ENCODE results near the gene HEXIM2. TPM values are rescaled to one million over a fixed set of nuclear protein-coding genes. Genes with fewer than 3 reads are reported as not detected.

Gene HEXIM2
- polyA plus RNA-seq, 3 donors = 2.5 to 3.0 (median 2.9) TPM

- Mint-ChIP-seq H3K4me3 (no peak overlapping the region), H3K27ac (peak overlapping the region in 1 of 7 donors; percentile 32), H3K4me1 (peaks cover 20% of the 10 kb centered on the region), H3K9me3 (no peaks in the 10 kb centered on the region), H3K36me3 (no peaks in the 10 kb centered on the region), H3K27me3 (ENCODE audit: low read depth in 3 of 3) (peaks cover 7 to 16% (median 12%) of the 10 kb centered on the region in 3 donors)
- Histone ChIP-seq H2AFZ (ENCODE audit: insufficient read depth, low read depth, low read length, poor library complexity, severe bottlenecking) (no peak overlapping the region), H3K36me3 (replicated peaks in 1 of 2; ENCODE audit: control insufficient read depth in 1 of 2, insufficient read depth in 2 of 2, low read length in 2 of 2) (no peaks in the 10 kb centered on the region), H3K27ac (ENCODE audit: low read depth in 1 of 2, low read length in 2 of 2) (no peak overlapping the region), H3K4me2 (replicated peaks; ENCODE audit: extremely low read depth, low read length, poor library complexity, severe bottlenecking) (no peak overlapping the region), H3K9ac (ENCODE audit: insufficient read depth, low read length, poor library complexity, severe bottlenecking) (no peak overlapping the region), H3K79me2 (ENCODE audit: insufficient read depth, low read length) (no peaks in the 10 kb centered on the region), H3K4me3 (replicated peaks in 1 of 3; ENCODE audit: low read depth in 2 of 3, low read length in 3 of 3) (no peak overlapping the region), H3K27me3 (ENCODE audit: control insufficient read depth in 2 of 2, insufficient read depth in 2 of 2, low read length in 2 of 2) (peaks cover 0 to 8% of the 10 kb centered on the region in 2 donors), H3K4me1 (ENCODE audit: control insufficient read depth in 1 of 2, insufficient read depth in 2 of 2, low read length in 2 of 2) (peaks cover 11 to 20% of the 10 kb centered on the region in 2 donors), H4K20me1 (ENCODE audit: insufficient read depth, low read length) (no peaks in the 10 kb centered on the region), H3K9me3 (replicated peaks in 1 of 2; ENCODE audit: control insufficient read depth in 1 of 2, insufficient read depth in 1 of 2, low read length in 2 of 2) (no peaks in the 10 kb centered on the region)
- TF ChIP-seq CTCF (IDR thresholded peaks at IDR 0.05) = no peak
- WGBS (ENCODE audit: insufficient coverage) = 90% methylated on average over 9 of the region's 13 CpGs
- intact Hi-C loops (cut with micrococcal nuclease) = loop anchor here (5.0 to 10.0 kb wide), 3 partner anchors 33 to 355 kb away; no protein-coding TSS in a partner anchor
- DNase-seq = no peak
Measured at GRCh38 chr17:45129940-45130680, 31.6 kb upstream of the HEXIM2 start.

- Mint-ChIP-seq H3K4me3 (peak overlapping the region; percentile 75 to 78), H3K27ac (peak overlapping the region in 2 of 7 donors; percentile 8 to 32), H3K4me1 (peaks cover 22% of the 10 kb centered on the region), H3K9me3 (no peaks in the 10 kb centered on the region), H3K27me3 (ENCODE audit: low read depth in 3 of 3) (peaks cover 7 to 16% (median 12%) of the 10 kb centered on the region in 3 donors), H3K36me3 (no peaks in the 10 kb centered on the region)
- no peak for DNase-seq
- Histone ChIP-seq H3K9ac (ENCODE audit: insufficient read depth, low read length, poor library complexity, severe bottlenecking) (no peak overlapping the region), H3K27me3 (ENCODE audit: control insufficient read depth in 2 of 2, insufficient read depth in 2 of 2, low read length in 2 of 2) (peaks cover 0 to 8% of the 10 kb centered on the region in 2 donors), H3K79me2 (ENCODE audit: insufficient read depth, low read length) (peaks cover under 1% of the 10 kb centered on the region), H3K9me3 (replicated peaks in 1 of 2; ENCODE audit: control insufficient read depth in 1 of 2, insufficient read depth in 1 of 2, low read length in 2 of 2) (no peaks in the 10 kb centered on the region), H3K4me3 (replicated peaks in 1 of 3; ENCODE audit: low read depth in 2 of 3, low read length in 3 of 3) (no peak overlapping the region), H2AFZ (ENCODE audit: insufficient read depth, low read depth, low read length, poor library complexity, severe bottlenecking) (no peak overlapping the region), H3K4me1 (ENCODE audit: control insufficient read depth in 1 of 2, insufficient read depth in 2 of 2, low read length in 2 of 2) (peaks cover 14 to 22% of the 10 kb centered on the region in 2 donors), H3K27ac (ENCODE audit: low read depth in 1 of 2, low read length in 2 of 2) (no peak overlapping the region), H3K36me3 (replicated peaks in 1 of 2; ENCODE audit: control insufficient read depth in 1 of 2, insufficient read depth in 2 of 2, low read length in 2 of 2) (no peaks in the 10 kb centered on the region), H3K4me2 (replicated peaks; ENCODE audit: extremely low read depth, low read length, poor library complexity, severe bottlenecking) (peak overlapping the region; percentile 98), H4K20me1 (ENCODE audit: insufficient read depth, low read length) (no peaks in the 10 kb centered on the region)
- 82% methylated on average over 12 of the region's 17 CpGs for WGBS (ENCODE audit: insufficient coverage)
- no peak for TF ChIP-seq CTCF (IDR thresholded peaks at IDR 0.05)
- intact Hi-C loops (cut with micrococcal nuclease) = loop anchor here (5.0 to 10.0 kb wide), 3 partner anchors 34 to 356 kb away; no protein-coding TSS in a partner anchor
Measured at GRCh38 chr17:45130681-45131615, 30.7 kb upstream of the HEXIM2 start.
